Vagina (tissue), 2 donors: ENCODE measurements around the gene SEMA3B. TPM values are rescaled to one million over a fixed set of nuclear protein-coding genes. Genes with fewer than 3 reads are reported as not detected.
"Not testable (repeated sequence)": the region's sequence is repeated elsewhere in the genome, so short reads cannot be mapped to it uniquely, and the experiment has no call there.

Source experiments
- DNase-seq, 2 donors: peaks; one replicate each; pipeline ENCODE4 v3.0.0-alpha.2; 2017; ENCODE audit errors: extremely low spot score in 2 of 2
- H3K27ac ChIP-seq: fragments of 200-600 bp; sonication (generic); one replicate; pipeline ENCODE4 v1.5.1; 2019
- H3K27me3 ChIP-seq: fragments of 200-600 bp; sonication (generic); one replicate; pipeline ENCODE4 v1.5.1; 2019
- H3K36me3 ChIP-seq, 2 donors: fragments of 200-600 bp; sonication (generic); one replicate each; pipeline ENCODE4 v1.5.1; 2017 to 2019
- H3K4me1 ChIP-seq: fragments of 200-600 bp; sonication (generic); one replicate; pipeline ENCODE4 v1.5.1; 2019
- H3K4me3 ChIP-seq, 2 donors: fragments of 200-600 bp; sonication (generic); 1 replicate in 1 of 2; 2 replicates in 1 of 2; pipeline ENCODE4 v1.5.1; 2016 to 2019
- H3K9me3 ChIP-seq: fragments of 200-600 bp; sonication (generic); one replicate; pipeline ENCODE4 v1.5.1; 2019
- POLR2A ChIP-seq, 2 donors: fragments of 450-650 bp; IDR thresholded peaks; one replicate each; pipeline ENCODE4 v1.6.1; 2017; ENCODE audit warnings: antibody characterized with exemption in 2 of 2, mild to moderate bottlenecking in 2 of 2, moderate library complexity in 2 of 2
- POLR2AphosphoS5 ChIP-seq, 2 donors: sonication (generic); formaldehyde crosslinking; IDR thresholded peaks; one replicate each; pipeline ENCODE4 v1.9.0; 2017; ENCODE audit warnings: antibody characterized with exemption in 2 of 2, mild to moderate bottlenecking in 2 of 2, low read depth in 1 of 2; ENCODE audit not compliant: insufficient read depth in 1 of 2
- intact Hi-C: fragments of 100-400 bp; cut with DNase I; formaldehyde crosslinking; loops from one replicate; pipeline ENCODE4 v1.15.1; 2023
- total RNA-seq: library from RNA; depleted of rRNA; stranded (reverse); fragments of >200 nt; gene quantifications from one replicate; pipeline ENCODE4 v1.2.3, GENCODE V29; 2016
- TF ChIP-seq, protein P1 (sequence below), 3 experiments: fragments of 450-650 bp in 2 of 3; fragments of 200-600 bp in 1 of 3; sonication (generic) in 1 of 3; IDR thresholded peaks; one replicate each; pipeline ENCODE4 v1.5.1; 2017 to 2019; ENCODE audit warnings: antibody characterized with exemption in 3 of 3, mild to moderate bottlenecking in 2 of 3, moderate library complexity in 2 of 3

The SEMA3B gene
- total RNA-seq, 1 donor from 2014 or later: 32.9 TPM

DNA sequence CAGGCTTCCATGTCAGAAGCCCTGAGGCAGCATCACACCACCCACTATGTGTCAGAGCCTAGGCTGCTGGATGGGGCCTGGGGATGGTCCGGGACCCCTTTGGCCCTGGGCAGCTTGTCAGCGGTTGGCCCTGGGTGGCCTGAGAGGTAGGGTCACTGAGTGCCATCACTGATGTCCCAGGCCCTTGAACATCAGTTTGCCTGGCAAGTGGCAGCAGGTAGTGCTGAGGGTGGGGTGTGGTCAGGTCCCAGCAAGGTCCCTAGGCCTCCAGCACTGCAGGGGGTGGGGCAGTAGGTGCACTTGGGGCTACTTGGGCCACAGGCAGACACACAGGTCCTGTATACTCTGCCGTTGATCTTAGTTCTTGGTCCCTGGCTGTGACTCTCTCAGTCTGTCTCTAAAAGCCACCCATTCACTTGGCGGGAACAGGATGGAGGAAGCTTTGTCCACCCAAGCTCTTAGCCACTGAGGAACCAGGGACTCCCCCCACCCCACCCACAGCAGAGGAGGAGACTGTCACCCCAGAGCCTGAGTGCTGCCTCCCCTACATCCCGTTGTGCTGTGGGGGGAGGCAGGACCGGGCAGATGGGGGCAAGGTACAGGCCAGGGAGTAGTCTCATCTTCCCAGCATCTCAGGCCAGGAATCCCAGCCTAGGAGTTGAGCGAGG lies 27.1 kb upstream of the SEMA3B start:
- Histone ChIP-seq H3K36me3 (no peaks in the 10 kb centered on the region), H3K27me3 (no peaks in the 10 kb centered on the region), H3K9me3 (no peaks in the 10 kb centered on the region), H3K27ac (peak overlapping the region; percentile 55), H3K4me3 (peak overlapping the region in 1 of 2 donors; percentile 0), H3K4me1 (peaks cover 100% of the 10 kb centered on the region)
- DNase-seq: no peak
- TF ChIP-seq, protein P1, sequence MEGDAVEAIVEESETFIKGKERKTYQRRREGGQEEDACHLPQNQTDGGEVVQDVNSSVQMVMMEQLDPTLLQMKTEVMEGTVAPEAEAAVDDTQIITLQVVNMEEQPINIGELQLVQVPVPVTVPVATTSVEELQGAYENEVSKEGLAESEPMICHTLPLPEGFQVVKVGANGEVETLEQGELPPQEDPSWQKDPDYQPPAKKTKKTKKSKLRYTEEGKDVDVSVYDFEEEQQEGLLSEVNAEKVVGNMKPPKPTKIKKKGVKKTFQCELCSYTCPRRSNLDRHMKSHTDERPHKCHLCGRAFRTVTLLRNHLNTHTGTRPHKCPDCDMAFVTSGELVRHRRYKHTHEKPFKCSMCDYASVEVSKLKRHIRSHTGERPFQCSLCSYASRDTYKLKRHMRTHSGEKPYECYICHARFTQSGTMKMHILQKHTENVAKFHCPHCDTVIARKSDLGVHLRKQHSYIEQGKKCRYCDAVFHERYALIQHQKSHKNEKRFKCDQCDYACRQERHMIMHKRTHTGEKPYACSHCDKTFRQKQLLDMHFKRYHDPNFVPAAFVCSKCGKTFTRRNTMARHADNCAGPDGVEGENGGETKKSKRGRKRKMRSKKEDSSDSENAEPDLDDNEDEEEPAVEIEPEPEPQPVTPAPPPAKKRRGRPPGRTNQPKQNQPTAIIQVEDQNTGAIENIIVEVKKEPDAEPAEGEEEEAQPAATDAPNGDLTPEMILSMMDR (IDR thresholded peaks at IDR 0.05): no peak
- TF ChIP-seq POLR2A (IDR thresholded peaks at IDR 0.05) (no peak), POLR2AphosphoS5 (IDR thresholded peaks at IDR 0.05; ENCODE audit: insufficient read depth in 1 of 2, low read depth in 1 of 2) (no peak)
- intact Hi-C loops: no loop called here

DNA sequence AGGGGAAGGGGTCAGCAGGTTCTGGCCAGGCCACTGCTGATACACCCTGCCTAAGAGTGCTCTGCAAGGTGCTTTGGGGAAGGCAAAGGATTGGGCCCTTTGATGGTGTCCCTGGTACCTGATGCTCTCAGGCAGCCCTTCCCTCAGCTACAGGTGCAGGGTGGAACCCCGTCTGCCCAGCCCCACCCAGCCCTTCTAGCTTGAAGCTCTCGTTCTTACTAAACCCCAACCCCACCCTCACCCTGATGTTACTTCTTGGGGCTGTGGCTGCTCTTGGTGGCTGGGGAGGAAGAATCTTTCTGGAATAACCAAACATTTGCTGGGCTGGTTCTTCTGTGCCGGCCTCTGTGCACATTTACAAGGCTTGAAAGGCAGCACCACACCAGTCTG lies 26.6 kb upstream of the SEMA3B start:
- Histone ChIP-seq H3K27ac (peak overlapping the region; percentile 68), H3K36me3 (no peaks in the 10 kb centered on the region), H3K4me1 (peaks cover 100% of the 10 kb centered on the region), H3K9me3 (no peaks in the 10 kb centered on the region), H3K27me3 (no peaks in the 10 kb centered on the region), H3K4me3 (peak overlapping the region in 1 of 2 donors; percentile 0)
- TF ChIP-seq POLR2AphosphoS5 (IDR thresholded peaks at IDR 0.05; ENCODE audit: insufficient read depth in 1 of 2, low read depth in 1 of 2): no peak
- TF ChIP-seq, protein P1 (IDR thresholded peaks at IDR 0.05): no peak
- no peak for TF ChIP-seq POLR2A (IDR thresholded peaks at IDR 0.05)
- DNase-seq: no peak
- intact Hi-C loops: no loop called here

DNA sequence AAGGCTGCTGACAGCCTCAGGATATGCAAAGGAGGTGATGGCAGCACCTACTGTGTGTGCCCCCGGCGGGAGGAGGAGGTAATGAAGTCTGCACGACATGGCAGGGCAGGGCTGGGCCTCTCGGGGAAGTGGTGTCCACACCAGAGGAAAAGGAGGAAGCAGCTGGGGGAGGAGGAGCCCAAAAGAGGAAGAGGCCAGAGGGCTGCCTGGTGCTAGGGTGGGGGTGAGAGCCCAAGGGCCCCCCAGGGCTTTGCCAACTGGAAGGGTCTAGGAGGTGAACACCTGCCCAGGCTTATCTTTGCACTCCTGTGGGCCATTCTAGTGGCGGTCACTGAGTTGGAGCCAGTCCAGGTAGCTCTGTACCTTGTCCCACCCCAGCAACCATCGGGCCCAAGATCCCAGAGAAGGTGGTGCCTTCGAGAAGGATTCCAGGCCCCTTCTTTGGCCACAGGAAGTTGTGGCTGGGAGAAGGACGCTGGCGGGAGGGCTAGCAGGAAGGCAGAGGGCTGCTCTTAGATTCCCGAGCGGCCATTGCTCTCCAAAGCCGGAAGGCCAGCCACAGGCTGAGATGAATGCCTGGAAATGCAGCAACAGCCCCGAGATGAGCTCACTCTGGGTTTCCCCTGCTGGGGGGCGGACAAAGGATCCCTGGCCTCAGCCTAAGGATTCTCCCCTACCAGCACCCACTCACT lies 25.9 kb upstream of the SEMA3B start:
- no peak for DNase-seq
- H3K27me3 ChIP-seq: no peaks in the 10 kb centered on the region
- TF ChIP-seq POLR2A (IDR thresholded peaks at IDR 0.05) (no peak), POLR2AphosphoS5 (IDR thresholded peaks at IDR 0.05; ENCODE audit: insufficient read depth in 1 of 2, low read depth in 1 of 2) (peak in 1 of 2 donors; percentile 60)
- intact Hi-C loops: no loop called here
- peaks cover 100% of the 10 kb centered on the region for H3K4me1 ChIP-seq
- peak overlapping the region; percentile 0 to 3 for H3K4me3 ChIP-seq
- H3K9me3 ChIP-seq: no peaks in the 10 kb centered on the region
- no peaks in the 10 kb centered on the region for H3K36me3 ChIP-seq
- peak overlapping the region; percentile 68 for H3K27ac ChIP-seq

DNA sequence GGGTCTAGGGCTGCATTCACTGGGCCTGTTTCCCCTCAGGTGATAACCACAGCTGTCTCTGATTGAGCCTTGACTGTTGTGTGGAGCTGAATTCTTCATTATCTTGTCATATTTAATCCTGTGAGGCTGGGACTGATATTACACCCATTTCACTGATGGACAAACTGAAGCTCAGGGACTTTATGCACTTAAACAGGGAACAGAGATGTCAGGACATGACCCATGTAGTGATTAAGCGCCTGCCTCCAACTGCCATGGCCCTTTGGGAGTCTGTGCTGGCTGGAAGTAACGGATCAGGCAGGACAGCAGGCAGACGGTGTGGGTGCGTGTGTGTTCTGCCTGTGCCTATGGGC lies 25.4 kb upstream of the SEMA3B start:
- Histone ChIP-seq H3K27me3 (no peaks in the 10 kb centered on the region), H3K4me1 (peaks cover 100% of the 10 kb centered on the region), H3K4me3 (peak overlapping the region in 1 of 2 donors; percentile 3), H3K27ac (peak overlapping the region; percentile 68), H3K36me3 (no peaks in the 10 kb centered on the region), H3K9me3 (no peaks in the 10 kb centered on the region)
- no peak for TF ChIP-seq POLR2AphosphoS5 (IDR thresholded peaks at IDR 0.05; ENCODE audit: insufficient read depth in 1 of 2, low read depth in 1 of 2)
- TF ChIP-seq POLR2A (IDR thresholded peaks at IDR 0.05): no peak
- TF ChIP-seq, protein P1 (IDR thresholded peaks at IDR 0.05): no peak
- intact Hi-C loops: no loop called here
- no peak for DNase-seq

DNA sequence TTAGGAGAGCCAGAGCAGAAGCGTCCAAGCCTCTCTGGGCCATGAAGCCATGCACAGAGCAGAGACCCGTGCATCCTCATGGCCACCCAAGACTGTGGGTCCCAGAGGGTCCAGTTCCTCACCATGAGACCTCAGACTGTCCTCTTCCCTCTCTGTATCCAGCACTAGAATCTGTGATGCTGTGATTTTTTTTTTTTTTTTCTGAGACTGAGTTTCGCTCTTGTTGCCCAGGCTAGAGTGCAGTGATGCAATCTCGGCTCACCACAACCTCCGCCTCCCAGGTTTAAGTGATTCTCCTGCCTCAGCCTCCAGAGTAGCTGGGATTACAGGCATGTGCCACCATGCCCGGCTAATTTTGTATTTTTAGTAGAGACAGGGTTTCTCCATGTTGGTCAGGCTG lies 24.1 kb upstream of the SEMA3B start:
- H3K27me3 ChIP-seq, intact Hi-C loops, DNase-seq, H3K9me3 ChIP-seq, H3K4me3 ChIP-seq, H3K36me3 ChIP-seq: not testable (repeated sequence)
- peak overlapping the region; percentile 92 for H3K27ac ChIP-seq
- H3K4me1 ChIP-seq: peaks cover 100% of the 10 kb centered on the region

DNA sequence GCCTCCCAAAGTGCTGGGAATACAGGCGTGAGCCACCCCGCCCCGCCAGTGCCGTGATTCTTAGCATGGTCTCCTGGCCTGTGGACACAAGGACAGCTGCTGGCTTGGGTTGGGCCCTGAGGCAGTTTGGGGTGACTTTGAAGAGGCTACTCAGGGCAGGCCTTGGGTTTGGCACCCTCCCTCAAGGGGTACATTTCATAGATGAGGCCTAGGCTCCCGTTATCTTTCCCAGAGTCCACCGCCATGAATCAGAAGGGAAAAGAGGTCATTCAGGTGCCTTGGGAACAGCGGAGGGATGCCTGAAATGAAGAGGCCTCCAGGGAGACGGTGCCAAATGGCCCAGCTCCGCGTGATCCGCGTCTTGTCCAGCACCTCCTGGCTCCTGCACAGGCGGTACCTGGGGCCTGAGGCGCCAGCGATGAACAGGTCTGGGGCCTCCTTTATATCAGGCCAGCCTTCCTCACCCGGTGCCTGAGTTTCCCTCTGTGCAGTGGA lies 23.6 kb upstream of the SEMA3B start:
- Histone ChIP-seq H3K27ac (peak overlapping the region; percentile 92), H3K9me3 (no peaks in the 10 kb centered on the region), H3K27me3 (no peaks in the 10 kb centered on the region), H3K4me1 (peaks cover 100% of the 10 kb centered on the region), H3K36me3 (no peaks in the 10 kb centered on the region), H3K4me3 (peak overlapping the region; percentile 40 to 47)
- intact Hi-C loops: no loop called here
- no peak for TF ChIP-seq POLR2A (IDR thresholded peaks at IDR 0.05)
- TF ChIP-seq POLR2AphosphoS5 (IDR thresholded peaks at IDR 0.05; ENCODE audit: insufficient read depth in 1 of 2, low read depth in 1 of 2): no peak
- TF ChIP-seq, protein P1 (IDR thresholded peaks at IDR 0.05): no peak
- no peak for DNase-seq
